GM18951 (cell line): Measurements from ENCODE around the gene IFT74.

Experiments used
- POLR2A ChIP-seq: IDR thresholded peaks from 4 replicates; pipeline ENCODE4 v1.6.1; 2011; ENCODE audit warnings: mild to moderate bottlenecking; ENCODE audit not compliant: insufficient read length, insufficient read depth; ENCODE audit errors: extremely low read depth
- in situ Hi-C: fragments of 300-500 bp; cut with MboI; formaldehyde crosslinking; loops from one replicate; pipeline ENCODE4 v1.12.0; 2022; ENCODE audit warnings: low sequenced_read_pairs, mixed read lengths, inconsistent platforms; ENCODE audit not compliant: unreplicated experiment

Gene IFT74

DNA sequence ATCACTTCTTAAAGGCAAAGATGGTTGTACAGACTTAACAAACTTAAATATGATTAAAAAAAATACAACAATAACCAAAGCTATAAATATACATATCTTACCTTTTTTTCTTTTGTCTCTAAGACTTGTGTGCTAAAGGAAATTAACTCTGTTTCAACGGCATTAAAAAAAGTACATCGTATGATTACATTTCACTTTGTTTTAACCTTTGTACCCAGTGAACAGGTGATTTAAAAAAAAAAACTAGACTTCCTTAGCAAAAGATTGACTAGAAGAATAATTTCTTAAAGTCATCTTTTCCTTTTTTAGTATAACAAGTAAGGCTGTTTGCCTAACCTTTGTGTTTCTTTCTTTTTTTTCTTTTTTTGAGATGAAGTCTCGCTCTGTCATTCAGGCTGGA is 49.3 kb downstream of the IFT74 start, which contains the start of gene LRRC19:
TSS of gene LRRC19 (minus strand) at position 182 of the 400 bp plus-strand sequence. CDS start 5,978 bp downstream, outside the sequence.
- in situ Hi-C loops, result no loop called here
- no peak for TF ChIP-seq POLR2A

DNA sequence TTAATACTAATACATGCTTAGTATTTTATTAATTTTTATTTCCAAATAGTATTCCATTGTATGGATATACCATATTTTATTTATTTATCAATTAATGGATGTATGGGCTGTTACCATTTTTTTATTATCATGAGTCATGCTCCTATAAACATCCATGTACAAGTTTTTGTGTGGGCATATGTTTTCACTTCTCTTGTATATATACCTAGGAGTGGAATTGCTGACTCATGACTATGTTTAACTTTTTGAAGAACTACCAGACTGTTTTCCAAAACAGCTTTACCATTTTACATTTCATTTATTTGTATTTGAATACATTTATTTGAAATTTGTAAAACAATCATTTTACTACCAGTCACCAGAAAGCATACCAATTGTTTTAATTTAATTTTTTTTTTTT is 63.4 kb downstream of the IFT74 start:
- TF ChIP-seq POLR2A, result no peak
- in situ Hi-C loops, result no loop called here

DNA sequence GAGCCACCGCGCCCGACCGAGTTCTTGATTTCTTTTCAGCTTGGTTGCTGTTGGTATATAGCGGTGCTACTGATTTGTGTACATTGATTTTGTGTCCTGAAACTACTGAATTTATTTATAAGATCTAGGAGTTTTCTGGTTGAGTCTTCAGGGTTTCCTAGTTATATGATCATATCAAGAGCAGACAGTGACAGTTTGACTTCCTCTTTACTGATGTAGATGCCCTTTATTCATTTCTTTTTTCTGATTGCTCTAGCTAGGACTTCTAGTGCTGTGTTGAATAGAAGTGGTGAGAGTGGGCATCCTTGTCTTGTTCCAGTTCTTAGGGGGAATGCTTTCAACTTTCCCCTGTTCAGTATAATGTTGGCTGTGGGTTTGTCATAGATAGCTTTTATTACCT is 66.7 kb downstream of the IFT74 start:
- TF ChIP-seq POLR2A, result no peak
- in situ Hi-C loops, result no loop called here

DNA sequence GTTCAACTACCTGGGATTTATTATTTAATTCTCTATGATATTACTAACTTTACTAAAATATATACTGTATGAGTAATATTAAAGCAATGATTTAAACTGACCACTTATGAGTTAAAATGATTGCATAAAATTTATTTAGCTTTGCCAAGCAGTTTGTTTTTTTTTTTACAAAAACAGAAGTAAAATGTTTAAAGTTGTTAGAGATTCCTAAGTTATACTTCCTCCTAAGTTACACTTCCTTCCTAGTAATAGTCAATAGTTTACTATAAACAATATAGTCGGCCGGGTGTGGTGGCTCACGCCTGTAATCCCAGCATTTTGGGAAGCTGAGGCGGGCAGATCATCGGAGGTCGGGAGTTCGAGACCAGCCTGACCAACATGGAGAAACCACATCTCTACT is 73.0 kb downstream of the IFT74 start:
- in situ Hi-C loops, result loop anchor here (25.0 kb wide), 2 partner anchors 258 to 508 kb away; partner anchors contain the start of genes EQTN and MOB3B

DNA sequence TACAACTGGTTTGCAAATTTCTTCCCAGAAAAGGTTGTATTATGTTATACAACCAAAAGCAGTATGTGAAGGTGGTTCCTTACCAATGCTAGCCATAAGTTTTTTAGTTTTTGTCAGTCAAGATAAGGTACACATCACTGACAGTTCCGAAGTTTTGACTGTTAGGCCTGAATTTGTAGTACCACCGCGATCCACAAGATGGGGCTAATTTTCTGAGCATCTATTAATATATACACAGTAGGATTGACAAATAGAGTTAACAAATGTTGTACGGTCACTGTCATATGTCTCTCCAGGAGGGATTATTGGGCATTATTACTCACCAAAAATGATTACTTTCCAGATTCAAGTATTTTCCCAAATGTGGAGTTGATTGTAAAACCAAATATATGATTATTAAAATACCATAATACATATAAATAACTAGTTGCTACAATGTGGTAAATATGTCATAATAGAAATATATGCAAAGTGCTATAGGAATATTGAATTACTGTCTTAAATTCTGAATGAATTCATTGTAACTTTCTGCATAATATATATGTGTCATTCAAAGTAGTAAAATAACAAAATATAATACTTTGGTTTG is 77.7 kb downstream of the IFT74 start:
- no peak for TF ChIP-seq POLR2A
- in situ Hi-C loops, result loop anchor here (25.0 kb wide), 2 partner anchors 253 to 503 kb away; partner anchors contain the start of genes EQTN and MOB3B

More for the DNA sequence above, 73.0 kb downstream of the IFT74 start:
- no peak for TF ChIP-seq POLR2A

DNA sequence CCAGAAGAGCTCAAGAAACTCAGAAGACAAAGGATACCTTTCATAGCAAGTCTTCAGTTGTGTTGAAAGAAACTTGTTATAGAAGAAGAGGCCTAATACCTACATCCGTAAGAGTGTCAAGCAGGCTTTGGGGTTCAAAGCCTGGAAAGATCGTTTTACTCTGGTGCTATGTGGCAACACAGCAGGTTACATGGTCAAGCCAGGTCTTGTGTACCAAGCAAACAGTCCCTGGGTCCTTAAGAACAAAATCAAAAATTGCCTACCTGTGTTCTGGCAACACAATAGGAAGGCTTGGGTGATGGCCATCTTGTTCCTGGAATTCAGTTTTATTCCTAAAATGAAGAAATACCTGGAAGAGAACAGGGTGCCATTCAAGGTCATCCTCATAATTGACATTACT is 81.3 kb downstream of the IFT74 start:
- TF ChIP-seq POLR2A, result no peak
- in situ Hi-C loops, result loop anchor here (25.0 kb wide), 2 partner anchors 250 to 500 kb away; partner anchors contain the start of genes EQTN and MOB3B

DNA sequence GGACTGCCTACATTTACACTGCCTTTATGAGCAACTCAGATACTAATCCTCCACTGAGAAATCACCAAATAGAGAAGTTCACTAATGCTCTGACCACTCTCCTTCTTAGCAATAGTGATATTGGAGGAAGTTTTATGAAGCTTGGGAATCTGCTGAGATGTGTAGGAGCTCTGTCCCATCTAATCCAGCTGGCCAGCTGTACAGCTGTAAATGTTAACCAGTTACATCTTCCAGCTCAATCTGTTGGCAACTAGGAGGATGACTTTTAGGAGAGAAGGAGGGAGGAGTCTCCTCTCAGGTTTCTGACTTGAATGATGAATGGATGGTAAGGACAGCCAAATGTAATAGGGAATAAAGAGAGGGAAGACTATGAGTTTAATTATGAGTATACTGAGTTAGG is 85.5 kb downstream of the IFT74 start:
- TF ChIP-seq POLR2A, result no peak
- in situ Hi-C loops, result loop anchor here (25.0 kb wide), 2 partner anchors 246 to 496 kb away; partner anchors contain the start of genes EQTN and MOB3B

DNA sequence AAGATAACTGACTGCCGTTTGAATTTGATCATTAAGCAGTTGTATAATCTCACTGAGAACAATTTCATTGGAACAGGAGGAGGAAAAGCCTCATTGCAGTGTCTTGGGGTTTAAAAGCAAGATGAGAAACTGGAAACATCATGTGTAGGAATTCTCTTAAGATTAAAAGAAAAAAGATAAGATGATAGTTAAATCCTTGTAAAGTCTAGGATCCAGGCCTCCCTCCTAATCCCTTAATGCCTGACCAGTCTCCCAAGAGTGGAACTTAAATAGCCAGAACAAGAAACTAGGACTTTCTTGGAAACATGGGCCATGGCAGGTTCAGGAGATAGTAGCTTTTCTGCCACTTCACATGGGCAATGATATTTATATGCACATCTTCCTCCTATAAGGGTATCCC is 86.3 kb downstream of the IFT74 start:
- TF ChIP-seq POLR2A, result no peak
- in situ Hi-C loops, result loop anchor here (25.0 kb wide), 2 partner anchors 245 to 495 kb away; partner anchors contain the start of genes EQTN and MOB3B

DNA sequence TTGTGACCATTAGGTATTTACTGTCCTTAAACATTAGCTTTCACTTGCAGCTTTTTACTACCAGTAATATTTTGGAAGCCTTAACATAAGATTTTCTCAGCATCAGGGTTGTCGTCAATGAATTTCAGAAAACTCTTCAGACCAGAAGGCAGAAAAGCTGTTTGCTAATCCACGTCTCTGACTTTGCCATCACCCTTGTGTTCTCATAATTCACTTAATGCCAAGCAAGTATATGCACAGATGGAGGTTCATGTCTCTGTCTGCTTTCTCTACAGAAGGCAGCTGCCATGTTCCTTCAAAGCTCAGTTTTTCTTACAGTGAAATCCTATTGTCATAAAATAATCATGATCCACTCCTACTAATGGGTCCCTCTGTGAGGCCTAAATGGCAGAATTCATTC is 87.0 kb downstream of the IFT74 start:
- in situ Hi-C loops, result loop anchor here (25.0 kb wide), 2 partner anchors 244 to 494 kb away; partner anchors contain the start of genes EQTN and MOB3B
- TF ChIP-seq POLR2A, result no peak

DNA sequence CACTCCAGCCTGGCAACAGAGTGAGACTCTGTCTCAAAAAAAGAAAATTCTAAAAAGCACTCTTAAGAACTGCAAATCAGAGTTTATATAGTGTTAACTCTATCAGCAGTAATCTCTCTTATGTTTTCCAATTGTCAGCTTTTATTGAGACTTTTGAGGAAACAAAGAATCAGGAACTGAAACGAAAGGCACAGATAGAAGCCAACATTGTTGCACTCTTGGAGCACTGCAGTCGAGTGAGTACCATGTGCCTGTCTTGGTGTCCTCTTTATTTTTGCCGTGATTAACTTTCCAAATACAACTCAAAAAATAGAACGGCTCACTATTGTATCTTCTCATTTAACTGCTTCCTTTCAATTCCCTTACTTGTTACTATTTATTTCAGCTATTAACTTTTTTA is 90.9 kb downstream of the IFT74 start:
- no peak for TF ChIP-seq POLR2A

DNA sequence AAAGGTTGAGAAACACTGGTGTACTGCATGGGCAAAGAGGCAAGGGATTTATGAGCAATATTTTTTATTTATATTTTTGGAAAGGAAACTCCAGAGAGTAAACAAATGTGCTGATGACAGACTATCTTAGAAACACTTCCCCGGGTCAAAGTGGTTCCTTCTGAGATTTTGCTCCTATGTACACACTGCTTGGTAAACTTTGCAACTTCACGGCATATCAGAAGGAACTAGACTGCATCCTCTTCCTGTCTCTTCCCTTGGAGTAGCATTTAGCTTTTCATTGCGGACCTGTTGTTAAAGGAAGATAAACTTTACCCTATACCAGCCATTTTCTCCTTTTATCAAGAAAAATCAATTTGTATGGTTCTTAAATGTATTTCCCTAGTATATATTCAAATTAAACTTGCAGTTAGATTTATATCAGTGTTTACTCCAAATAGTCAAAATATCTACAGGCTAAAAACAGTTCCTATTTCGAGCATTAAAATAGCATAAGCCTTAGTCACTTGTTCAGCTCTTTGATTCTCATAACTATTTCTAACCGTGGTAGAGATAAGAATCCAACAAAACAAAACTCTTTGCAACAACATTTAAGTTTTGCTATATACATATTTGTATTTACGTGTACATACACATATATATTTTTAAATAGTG is 97.3 kb downstream of the IFT74 start:
- in situ Hi-C loops, result no loop called here
- no peak for TF ChIP-seq POLR2A

More for the DNA sequence above, 90.9 kb downstream of the IFT74 start:
- in situ Hi-C loops, result loop anchor here (25.0 kb wide), 2 partner anchors 240 to 490 kb away; partner anchors contain the start of genes EQTN and MOB3B

DNA sequence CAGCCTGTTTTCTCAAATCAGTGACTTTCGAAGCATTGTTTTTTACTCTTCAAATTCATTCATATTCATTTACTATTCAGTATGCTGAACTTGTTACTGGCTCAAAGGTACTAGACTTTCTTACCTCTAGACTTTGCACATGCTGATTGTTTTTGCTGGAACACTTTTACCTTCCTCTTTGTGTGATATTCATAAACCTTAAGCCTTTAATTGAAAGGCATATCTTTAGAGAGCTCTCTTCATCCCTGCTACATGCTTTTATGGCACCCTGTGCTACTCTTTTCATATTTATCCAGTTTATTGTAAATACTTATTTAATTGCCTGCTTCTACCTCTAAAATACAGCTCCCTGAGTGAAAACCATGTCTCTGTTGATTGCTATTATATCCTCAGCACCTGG is 97.9 kb downstream of the IFT74 start:
- TF ChIP-seq POLR2A, result no peak
- in situ Hi-C loops, result no loop called here

DNA sequence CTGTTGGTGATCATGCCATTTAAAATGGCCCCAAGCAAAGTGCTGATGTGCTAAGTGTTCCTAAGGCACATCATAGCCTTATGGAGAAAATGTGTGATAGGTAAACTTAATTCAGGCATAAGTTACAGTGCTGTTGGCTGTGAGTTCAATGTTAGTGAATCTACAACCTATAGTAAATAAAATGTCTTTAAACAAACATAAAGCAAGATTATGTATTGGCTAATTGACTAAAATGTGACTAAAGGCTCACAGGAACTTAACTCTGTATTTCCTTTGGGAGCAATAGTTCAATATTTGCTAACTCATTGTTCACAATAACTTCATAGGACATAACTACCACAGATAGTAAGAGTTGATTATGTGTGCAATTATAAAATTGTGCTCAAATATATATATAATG is 98.6 kb downstream of the IFT74 start:
- in situ Hi-C loops, result no loop called here
- TF ChIP-seq POLR2A, result no peak

DNA sequence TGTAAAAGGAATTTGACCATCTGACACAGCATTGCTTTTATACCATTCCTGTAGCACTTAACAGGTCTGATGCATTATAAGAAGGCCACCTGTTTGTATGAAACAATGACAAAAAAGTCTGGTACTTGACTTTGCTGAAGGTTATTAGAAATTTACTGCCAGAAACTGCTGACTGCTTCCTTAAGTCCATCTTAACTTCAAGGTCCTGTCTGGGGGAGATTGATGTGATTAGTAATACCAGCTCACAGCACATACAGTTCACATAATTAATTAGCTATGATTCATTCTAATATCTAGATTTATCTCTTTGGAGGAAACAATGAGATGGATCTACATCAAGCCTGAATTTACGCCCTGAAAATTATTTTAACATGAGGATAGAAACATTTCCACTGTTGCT is 103.2 kb downstream of the IFT74 start:
- TF ChIP-seq POLR2A, result no peak
- in situ Hi-C loops, result no loop called here

DNA sequence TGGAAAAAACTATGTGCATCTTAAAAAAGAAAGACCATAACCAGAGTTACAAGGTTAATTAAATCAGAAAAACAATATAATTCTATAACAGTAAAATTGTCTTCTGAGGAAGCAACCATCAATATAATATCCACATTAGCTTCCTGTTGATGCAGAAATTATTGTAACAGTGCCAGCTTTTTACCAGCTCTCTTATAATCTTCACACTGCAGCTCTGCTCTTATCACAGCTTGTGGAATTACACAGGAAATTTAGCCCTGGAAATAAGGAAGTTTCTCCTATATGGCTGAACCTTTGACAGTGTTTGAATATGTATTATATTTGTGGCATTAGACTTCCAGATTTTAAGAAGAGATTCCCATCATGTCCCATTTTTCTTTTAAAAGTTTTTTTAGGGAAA is 103.7 kb downstream of the IFT74 start:
- TF ChIP-seq POLR2A, result no peak
- in situ Hi-C loops, result no loop called here
